ENCODE data around the gene EIPR1. TPM values are rescaled to one million over a fixed set of nuclear protein-coding genes. Genes with fewer than 3 reads are reported as not detected.

The EIPR1 gene
- total and polyA plus RNA-seq, 2 of the 13 experiments (the other 11 are each of a cell fraction or from before 2014, with no cell fraction given) = 70.0 to 96.3 TPM

- TF ChIP-seq UBTF (CRISPR knock-in tag; IDR thresholded peaks at IDR 0.05) (no peak), GATAD2A (CRISPR knock-in tag; IDR thresholded peaks at IDR 0.05) (peak; percentile 80), HNRNPL (IDR thresholded peaks at IDR 0.05; ENCODE audit: low read depth, low read length) (no peak), ZBTB7A (CRISPR knock-in tag; IDR thresholded peaks at IDR 0.05) (no peak), PBX2 (CRISPR knock-in tag; IDR thresholded peaks at IDR 0.05) (no peak), ZNF704 (CRISPR knock-in tag; IDR thresholded peaks at IDR 0.05; ENCODE audit: borderline replicate concordance) (no peak), SRSF4 (IDR thresholded peaks at IDR 0.05; ENCODE audit: low read depth, low read length, poor library complexity, severe bottlenecking) (no peak), TGIF2 (CRISPR knock-in tag; IDR thresholded peaks at IDR 0.05) (peak; percentile 45; the same call in 1 of the 2 replicates), ZBTB39 (CRISPR knock-in tag; IDR thresholded peaks at IDR 0.05) (no peak), MAFF (IDR thresholded peaks at IDR 0.05; ENCODE audit: low read depth, low read length) (no peak), YEATS4 (CRISPR knock-in tag; IDR thresholded peaks at IDR 0.05; ENCODE audit: borderline replicate concordance) (no peak), CENPT (CRISPR knock-in tag; IDR thresholded peaks at IDR 0.05; ENCODE audit: low read depth) (no peak), NCOA5 (CRISPR knock-in tag; IDR thresholded peaks at IDR 0.05) (no peak), ELK4 (CRISPR knock-in tag; IDR thresholded peaks at IDR 0.05; ENCODE audit: borderline replicate concordance) (no peak), ZNF543 (CRISPR knock-in tag; IDR thresholded peaks at IDR 0.05) (no peak)
- TF ChIP-seq, protein P1, sequence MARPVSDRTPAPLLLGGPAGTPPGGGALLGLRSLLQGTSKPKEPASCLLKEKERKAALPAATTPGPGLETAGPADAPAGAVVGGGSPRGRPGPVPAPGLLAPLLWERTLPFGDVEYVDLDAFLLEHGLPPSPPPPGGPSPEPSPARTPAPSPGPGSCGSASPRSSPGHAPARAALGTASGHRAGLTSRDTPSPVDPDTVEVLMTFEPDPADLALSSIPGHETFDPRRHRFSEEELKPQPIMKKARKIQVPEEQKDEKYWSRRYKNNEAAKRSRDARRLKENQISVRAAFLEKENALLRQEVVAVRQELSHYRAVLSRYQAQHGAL (CRISPR knock-in tag; IDR thresholded peaks at IDR 0.05; ENCODE audit: not compliant biosample characterization) = no peak
- TF ChIP-seq, protein P2, sequence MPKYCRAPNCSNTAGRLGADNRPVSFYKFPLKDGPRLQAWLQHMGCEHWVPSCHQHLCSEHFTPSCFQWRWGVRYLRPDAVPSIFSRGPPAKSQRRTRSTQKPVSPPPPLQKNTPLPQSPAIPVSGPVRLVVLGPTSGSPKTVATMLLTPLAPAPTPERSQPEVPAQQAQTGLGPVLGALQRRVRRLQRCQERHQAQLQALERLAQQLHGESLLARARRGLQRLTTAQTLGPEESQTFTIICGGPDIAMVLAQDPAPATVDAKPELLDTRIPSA (CRISPR knock-in tag; IDR thresholded peaks at IDR 0.05; ENCODE audit: borderline replicate concordance) = no peak
- TF ChIP-seq, protein P3, sequence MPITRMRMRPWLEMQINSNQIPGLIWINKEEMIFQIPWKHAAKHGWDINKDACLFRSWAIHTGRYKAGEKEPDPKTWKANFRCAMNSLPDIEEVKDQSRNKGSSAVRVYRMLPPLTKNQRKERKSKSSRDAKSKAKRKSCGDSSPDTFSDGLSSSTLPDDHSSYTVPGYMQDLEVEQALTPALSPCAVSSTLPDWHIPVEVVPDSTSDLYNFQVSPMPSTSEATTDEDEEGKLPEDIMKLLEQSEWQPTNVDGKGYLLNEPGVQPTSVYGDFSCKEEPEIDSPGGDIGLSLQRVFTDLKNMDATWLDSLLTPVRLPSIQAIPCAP (CRISPR knock-in tag; IDR thresholded peaks at IDR 0.05; ENCODE audit: low read depth) = no peak
Observed at GRCh38 chr2:3303583-3304406, 73.8 kb downstream of the EIPR1 start (continued).

Data from HepG2 (cell line).